Measurements from ENCODE around the gene BDP1.

GRCh38 chr5:71600783-71601182, 145.3 kb downstream of the BDP1 start:
- TF ChIP-seq CTCF (IDR thresholded peaks at IDR 0.05) (no peak), POLR2A (IDR thresholded peaks at IDR 0.05) (no peak)
